AG04450 (cell line): ENCODE data around the gene DPP9. TPM values are rescaled to one million over a fixed set of nuclear protein-coding genes. Genes with fewer than 3 reads are reported as not detected.

Experiments
- CTCF ChIA-PET: fragments of 300-600, 350-600 bp; formaldehyde crosslinking; extraction: SDS; loops from one replicate; lab custom pipeline; 2022; ENCODE audit warnings: antibody characterized with exemption, inconsistent platforms; lab: Charles Lee
- POLR2A ChIA-PET: fragments of 350-600 bp; formaldehyde crosslinking; extraction: SDS; loops from one replicate; lab custom pipeline; 2021; ENCODE audit warnings: antibody characterized with exemption, inconsistent platforms; lab: Yijun Ruan, JAX
- DNase-seq: peaks from one replicate; pipeline ENCODE4 v3.0.0-alpha.2; 2011; ENCODE audit warnings: low read depth, low spot score
- H3K27ac ChIP-seq: one replicate; pipeline ENCODE4 v1.5.1; 2012; ENCODE audit warnings: low read depth, low read length, control low read depth
- H3K27me3 ChIP-seq: one replicate; pipeline ENCODE4 v1.6.0; 2012; ENCODE audit warnings: low read length; ENCODE audit not compliant: control insufficient read depth, insufficient read depth
- H3K4me3 ChIP-seq: 2 replicates; pipeline ENCODE4 v1.5.1; 2011; ENCODE audit warnings: mild to moderate bottlenecking, low read depth, low read length, control low read depth
- H3K9me3 ChIP-seq: 2 replicates; pipeline ENCODE4 v1.5.1; 2012; ENCODE audit warnings: low read length; ENCODE audit not compliant: control insufficient read depth, insufficient read depth
- polyA plus RNA-seq: library from polyadenylated mRNA; depleted of rRNA; stranded (reverse); fragments of >200 nt; gene quantifications from 2 replicates; pipeline ENCODE4 v1.2.3, GENCODE V29; 2011
- TF ChIP-seq, protein P1 (sequence below): IDR thresholded peaks from 2 replicates; pipeline ENCODE4 v1.5.1; 2011; ENCODE audit warnings: low read depth, low read length, control low read depth, inconsistent platforms

DPP9 gene
- polyA plus RNA-seq, 1 experiment: 5.6 TPM

GRCh38 chr19:4758082-4758481 is 34.4 kb upstream of the DPP9 start:
- Histone ChIP-seq H3K27ac (no peak overlapping the region), H3K9me3 (no peaks in the 10 kb centered on the region), H3K27me3 (peaks cover 6% of the 10 kb centered on the region), H3K4me3 (no peak overlapping the region)
- TF ChIP-seq, protein P1, sequence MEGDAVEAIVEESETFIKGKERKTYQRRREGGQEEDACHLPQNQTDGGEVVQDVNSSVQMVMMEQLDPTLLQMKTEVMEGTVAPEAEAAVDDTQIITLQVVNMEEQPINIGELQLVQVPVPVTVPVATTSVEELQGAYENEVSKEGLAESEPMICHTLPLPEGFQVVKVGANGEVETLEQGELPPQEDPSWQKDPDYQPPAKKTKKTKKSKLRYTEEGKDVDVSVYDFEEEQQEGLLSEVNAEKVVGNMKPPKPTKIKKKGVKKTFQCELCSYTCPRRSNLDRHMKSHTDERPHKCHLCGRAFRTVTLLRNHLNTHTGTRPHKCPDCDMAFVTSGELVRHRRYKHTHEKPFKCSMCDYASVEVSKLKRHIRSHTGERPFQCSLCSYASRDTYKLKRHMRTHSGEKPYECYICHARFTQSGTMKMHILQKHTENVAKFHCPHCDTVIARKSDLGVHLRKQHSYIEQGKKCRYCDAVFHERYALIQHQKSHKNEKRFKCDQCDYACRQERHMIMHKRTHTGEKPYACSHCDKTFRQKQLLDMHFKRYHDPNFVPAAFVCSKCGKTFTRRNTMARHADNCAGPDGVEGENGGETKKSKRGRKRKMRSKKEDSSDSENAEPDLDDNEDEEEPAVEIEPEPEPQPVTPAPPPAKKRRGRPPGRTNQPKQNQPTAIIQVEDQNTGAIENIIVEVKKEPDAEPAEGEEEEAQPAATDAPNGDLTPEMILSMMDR: no peak
- POLR2A ChIA-PET: no interaction called here
- DNase-seq: no peak
- CTCF ChIA-PET: no interaction called here

DNA sequence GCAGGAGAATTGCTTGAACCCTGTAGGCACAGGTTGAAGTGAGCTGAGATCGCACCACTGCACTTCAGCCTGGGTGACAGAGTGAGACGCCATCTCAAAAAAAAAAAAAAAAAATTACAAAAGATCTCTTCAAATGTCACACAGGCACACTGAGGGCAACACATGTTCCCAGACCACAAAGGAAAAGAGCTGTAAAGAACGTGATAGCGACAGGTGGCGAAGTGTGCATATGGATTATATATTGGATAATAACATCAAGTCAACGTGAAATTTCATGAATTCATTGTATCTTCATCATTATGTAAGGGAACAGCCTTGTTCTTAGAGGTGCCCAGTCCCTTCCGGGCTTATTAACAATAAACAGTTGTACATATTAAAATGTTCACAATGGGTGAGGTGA is 31.8 kb upstream of the DPP9 start:
- TF ChIP-seq, protein P1: no peak
- Histone ChIP-seq H3K4me3 (no peak overlapping the region), H3K9me3 (no peaks in the 10 kb centered on the region), H3K27me3 (peaks cover 2% of the 10 kb centered on the region), H3K27ac (no peak overlapping the region)
- ChIA-PET POLR2A (no interaction called here), CTCF (interaction anchor here (1.8 kb wide), 1 partner anchor 35 kb away, joined by 5 read pairs; no protein-coding TSS in a partner anchor)
- no peak for DNase-seq

- no peak overlapping the region for H3K4me3 ChIP-seq
- no peaks in the 10 kb centered on the region for H3K9me3 ChIP-seq
- no peak overlapping the region for H3K27ac ChIP-seq
- H3K27me3 ChIP-seq: peaks cover 2% of the 10 kb centered on the region
- POLR2A ChIA-PET: no interaction called here
- no peak for DNase-seq
- CTCF ChIA-PET: no interaction called here
- TF ChIP-seq, protein P1: no peak
Measured at GRCh38 chr19:4754248-4754647, 30.6 kb upstream of the DPP9 start.

GRCh38 chr19:4749870-4750590 is 26.4 kb upstream of the DPP9 start:
- TF ChIP-seq, protein P1: no peak
- no peak overlapping the region for H3K27ac ChIP-seq
- ChIA-PET POLR2A (interaction anchor here (0.7 kb wide), 1 partner anchor 107 kb away, joined by 6 read pairs; no protein-coding TSS in a partner anchor), CTCF (no interaction called here)
- peaks cover 10% of the 10 kb centered on the region for H3K27me3 ChIP-seq
- no peak overlapping the region for H3K4me3 ChIP-seq
- no peak for DNase-seq
- peaks cover 4% of the 10 kb centered on the region; the same call in 1 of the 2 replicates for H3K9me3 ChIP-seq

DNA sequence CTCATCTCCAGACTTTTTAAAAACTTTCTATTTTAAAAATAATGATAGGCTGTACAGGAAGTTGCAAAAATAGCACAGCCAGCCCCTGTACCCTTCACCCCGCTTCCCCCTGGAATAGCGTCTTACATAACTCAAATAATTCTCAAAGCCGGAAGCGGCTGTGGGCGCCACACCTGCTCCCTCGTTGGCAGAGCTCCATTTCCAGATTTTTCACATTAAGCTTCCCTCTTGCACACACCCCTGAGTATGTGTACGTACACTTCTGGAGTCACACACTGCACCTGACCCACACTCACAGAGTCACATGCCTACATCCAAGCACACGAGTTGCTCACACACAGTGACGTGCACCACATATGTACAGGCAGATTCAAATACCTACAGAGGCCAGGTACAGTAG is 24.9 kb upstream of the DPP9 start:
- CTCF ChIA-PET: interaction anchor here (0.6 kb wide), 1 partner anchor 18 kb away, joined by 3 read pairs; no protein-coding TSS in a partner anchor

More for the DNA sequence above, 24.9 kb upstream of the DPP9 start:
- H3K27ac ChIP-seq: no peak overlapping the region
- peaks cover 4% of the 10 kb centered on the region; the same call in 1 of the 2 replicates for H3K9me3 ChIP-seq
- POLR2A ChIA-PET: no interaction called here
- TF ChIP-seq, protein P1: no peak
- no peak overlapping the region for H3K4me3 ChIP-seq
- no peak for DNase-seq
- peaks cover 10% of the 10 kb centered on the region for H3K27me3 ChIP-seq
